B cell (primary cell): ENCODE data around the gene NKD2.

Experiments
- CTCF ChIP-seq: fragments of 200-600 bp; IDR thresholded peaks from one replicate; pipeline ENCODE4 v1.8.0; 2022; ENCODE audit warnings: antibody characterized with exemption, mild to moderate bottlenecking
- EZH2 ChIP-seq: IDR thresholded peaks from 2 replicates; pipeline ENCODE4 v1.6.1; 2012; ENCODE audit warnings: borderline replicate concordance, low read depth, mild to moderate bottlenecking, moderate library complexity, low read length; ENCODE audit not compliant: insufficient read depth, poor library complexity, severe bottlenecking

GRCh38 chr5:1077491-1078020, 69.0 kb downstream of the NKD2 start:
- TF ChIP-seq CTCF (no peak), EZH2 (no peak)
